GM18520 (cell line): ENCODE data around the gene RBMS3.

Source experiments
- ATAC-seq: cut with Tn5 transposase; IDR thresholded peaks from one replicate; pipeline ENCODE4 v1.9.1; 2021; ENCODE audit not compliant: unreplicated experiment

The RBMS3 gene

GRCh38 chr3:29852767-29853166, 571.9 kb downstream of the RBMS3 start:
- no peak for ATAC-seq

- ATAC-seq = no peak
These were observed 573.0 kb downstream of the RBMS3 start for GRCh38 chr3:29853841-29854397.

GRCh38 chr3:29854821-29855220, 574.0 kb downstream of the RBMS3 start:
- ATAC-seq = no peak

GRCh38 chr3:29859726-29860270, 578.9 kb downstream of the RBMS3 start:
- no peak for ATAC-seq

- ATAC-seq = no peak
These were observed 583.9 kb downstream of the RBMS3 start for GRCh38 chr3:29864809-29865208.

GRCh38 chr3:29868543-29869101, 587.8 kb downstream of the RBMS3 start:
- no peak for ATAC-seq

GRCh38 chr3:29870136-29870535, 589.3 kb downstream of the RBMS3 start:
- no peak for ATAC-seq

- ATAC-seq = no peak
These were observed 590.2 kb downstream of the RBMS3 start for GRCh38 chr3:29871087-29871486.

GRCh38 chr3:29880809-29881208, 599.9 kb downstream of the RBMS3 start:
- ATAC-seq = no peak

- no peak for ATAC-seq
These were observed 606.6 kb downstream of the RBMS3 start for GRCh38 chr3:29887451-29887850.

- ATAC-seq = no peak
These were observed 608.3 kb downstream of the RBMS3 start for GRCh38 chr3:29889215-29889614.

- ATAC-seq = no peak
These were observed 609.9 kb downstream of the RBMS3 start for GRCh38 chr3:29890801-29891200.

GRCh38 chr3:29892976-29893554, 612.2 kb downstream of the RBMS3 start:
- no peak for ATAC-seq

- no peak for ATAC-seq
These were observed 616.0 kb downstream of the RBMS3 start for GRCh38 chr3:29896856-29897255.

- no peak for ATAC-seq
These were observed 617.5 kb downstream of the RBMS3 start for GRCh38 chr3:29898171-29898965.

GRCh38 chr3:29899021-29899420, 618.1 kb downstream of the RBMS3 start:
- ATAC-seq = no peak

- no peak for ATAC-seq
These were observed 620.2 kb downstream of the RBMS3 start for GRCh38 chr3:29901097-29901496.

- ATAC-seq = no peak
These were observed 622.7 kb downstream of the RBMS3 start for GRCh38 chr3:29903600-29903999.

- ATAC-seq = no peak
These were observed 626.0 kb downstream of the RBMS3 start for GRCh38 chr3:29906906-29907305.

GRCh38 chr3:29912600-29913288, 631.9 kb downstream of the RBMS3 start:
- no peak for ATAC-seq

- ATAC-seq = no peak
These were observed 634.1 kb downstream of the RBMS3 start for GRCh38 chr3:29914861-29915524.
